ENCODE data around the gene NKD2. TPM values are rescaled to one million over a fixed set of nuclear protein-coding genes. Genes with fewer than 3 reads are reported as not detected.
A peak's percentile ranks its signal among the peaks of the same experiment; 100 is the strongest.

Gene NKD2
- total and polyA plus RNA-seq, 9 of the 15 experiments (the other 6 are each of a cell fraction or from before 2014, with no cell fraction given), result 0.09 to 0.64 (median 0.27) TPM; not detected in 5

- no peak for TF ChIP-seq RERE (CRISPR knock-in tag; IDR thresholded peaks at IDR 0.05; ENCODE audit: borderline replicate concordance)
- no peak for TF ChIP-seq ZNF253 (CRISPR knock-in tag; conservative IDR thresholded peaks at IDR 0.05)
- TF ChIP-seq ILF3 (IDR thresholded peaks at IDR 0.05; ENCODE audit: borderline replicate concordance), result no peak
- TF ChIP-seq ZNF184 (CRISPR knock-in tag; IDR thresholded peaks at IDR 0.05), result no peak
- peak; percentile 77; the same call in 1 of the 2 replicates for TF ChIP-seq CREB3 (tag; conservative IDR thresholded peaks at IDR 0.05; ENCODE audit: low read depth)
- no peak for TF ChIP-seq PREB (CRISPR knock-in tag; IDR thresholded peaks at IDR 0.05)
- no peak for TF ChIP-seq ZNF232 (CRISPR knock-in tag; IDR thresholded peaks at IDR 0.05)
- no peak for TF ChIP-seq U2AF1 (optimal IDR thresholded peaks at IDR 0.05; ENCODE audit: low read depth, low read length)
- TF ChIP-seq CREM (IDR thresholded peaks at IDR 0.05; ENCODE audit: low read depth), result peak; percentile 36; the same call in 1 of the 2 replicates
- peak; percentile 86 for TF ChIP-seq SMARCC2 (IDR thresholded peaks at IDR 0.05; ENCODE audit: low read depth)
- TF ChIP-seq ZNF143 (CRISPR knock-in tag; IDR thresholded peaks at IDR 0.05), result no peak
- peak; percentile 50 for TF ChIP-seq USF2 (CRISPR knock-in tag; IDR thresholded peaks at IDR 0.05)
- peak; percentile 59; the same call in 1 of the 2 replicates for TF ChIP-seq ZNF263 (CRISPR knock-in tag; IDR thresholded peaks at IDR 0.05; ENCODE audit: borderline replicate concordance)
- TF ChIP-seq GTF2A2 (tag; IDR thresholded peaks at IDR 0.05), result no peak
- no peak for TF ChIP-seq SIRT6 (IDR thresholded peaks at IDR 0.05; ENCODE audit: low read depth, low read length)
- TF ChIP-seq CEBPB (tag; IDR thresholded peaks at IDR 0.05), result no peak
- no peak for TF ChIP-seq FOXK2 (conservative IDR thresholded peaks at IDR 0.05 in 1 of 2, IDR thresholded peaks at IDR 0.05 in 1 of 2; ENCODE audit: low read depth in 2 of 2)
Observed at GRCh38 chr5:1067141-1068121, 58.8 kb downstream of the NKD2 start (continued).

All from K562 (cell line).